ENCODE results near the gene ACBD6. TPM values are rescaled to one million over a fixed set of nuclear protein-coding genes. Genes with fewer than 3 reads are reported as not detected.

ACBD6 gene
- total RNA-seq, 1 experiment from 2014 or later: 73.6 TPM

GRCh38 chr1:180542113-180542837 is 39.9 kb upstream of the ACBD6 start:
- H3K9me3 Mint-ChIP-seq (ENCODE audit: low read depth, unreplicated experiment): no peaks in the 10 kb centered on the region
- H3K4me1 Mint-ChIP-seq (ENCODE audit: low read depth, unreplicated experiment): no peaks in the 10 kb centered on the region
- intact Hi-C loops (cut with micrococcal nuclease; ENCODE audit: unreplicated experiment): no loop called here
- TF ChIP-seq, protein P1, sequence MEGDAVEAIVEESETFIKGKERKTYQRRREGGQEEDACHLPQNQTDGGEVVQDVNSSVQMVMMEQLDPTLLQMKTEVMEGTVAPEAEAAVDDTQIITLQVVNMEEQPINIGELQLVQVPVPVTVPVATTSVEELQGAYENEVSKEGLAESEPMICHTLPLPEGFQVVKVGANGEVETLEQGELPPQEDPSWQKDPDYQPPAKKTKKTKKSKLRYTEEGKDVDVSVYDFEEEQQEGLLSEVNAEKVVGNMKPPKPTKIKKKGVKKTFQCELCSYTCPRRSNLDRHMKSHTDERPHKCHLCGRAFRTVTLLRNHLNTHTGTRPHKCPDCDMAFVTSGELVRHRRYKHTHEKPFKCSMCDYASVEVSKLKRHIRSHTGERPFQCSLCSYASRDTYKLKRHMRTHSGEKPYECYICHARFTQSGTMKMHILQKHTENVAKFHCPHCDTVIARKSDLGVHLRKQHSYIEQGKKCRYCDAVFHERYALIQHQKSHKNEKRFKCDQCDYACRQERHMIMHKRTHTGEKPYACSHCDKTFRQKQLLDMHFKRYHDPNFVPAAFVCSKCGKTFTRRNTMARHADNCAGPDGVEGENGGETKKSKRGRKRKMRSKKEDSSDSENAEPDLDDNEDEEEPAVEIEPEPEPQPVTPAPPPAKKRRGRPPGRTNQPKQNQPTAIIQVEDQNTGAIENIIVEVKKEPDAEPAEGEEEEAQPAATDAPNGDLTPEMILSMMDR (IDR thresholded peaks at IDR 0.05; ENCODE audit: unreplicated experiment): no peak
- H3K27me3 Mint-ChIP-seq (ENCODE audit: unreplicated experiment): no peaks in the 10 kb centered on the region
- no TSS peak for BruUV-seq (replicated peaks)
- no peak overlapping the region for H3K4me3 Mint-ChIP-seq (ENCODE audit: low read depth, unreplicated experiment)
- no peaks in the 10 kb centered on the region for H3K36me3 Mint-ChIP-seq (ENCODE audit: insufficient read depth, unreplicated experiment)
- H3K27ac Mint-ChIP-seq (ENCODE audit: unreplicated experiment): no peak overlapping the region
- CTCF ChIA-PET: no interaction called here
- no peak for DNase-seq

DNA sequence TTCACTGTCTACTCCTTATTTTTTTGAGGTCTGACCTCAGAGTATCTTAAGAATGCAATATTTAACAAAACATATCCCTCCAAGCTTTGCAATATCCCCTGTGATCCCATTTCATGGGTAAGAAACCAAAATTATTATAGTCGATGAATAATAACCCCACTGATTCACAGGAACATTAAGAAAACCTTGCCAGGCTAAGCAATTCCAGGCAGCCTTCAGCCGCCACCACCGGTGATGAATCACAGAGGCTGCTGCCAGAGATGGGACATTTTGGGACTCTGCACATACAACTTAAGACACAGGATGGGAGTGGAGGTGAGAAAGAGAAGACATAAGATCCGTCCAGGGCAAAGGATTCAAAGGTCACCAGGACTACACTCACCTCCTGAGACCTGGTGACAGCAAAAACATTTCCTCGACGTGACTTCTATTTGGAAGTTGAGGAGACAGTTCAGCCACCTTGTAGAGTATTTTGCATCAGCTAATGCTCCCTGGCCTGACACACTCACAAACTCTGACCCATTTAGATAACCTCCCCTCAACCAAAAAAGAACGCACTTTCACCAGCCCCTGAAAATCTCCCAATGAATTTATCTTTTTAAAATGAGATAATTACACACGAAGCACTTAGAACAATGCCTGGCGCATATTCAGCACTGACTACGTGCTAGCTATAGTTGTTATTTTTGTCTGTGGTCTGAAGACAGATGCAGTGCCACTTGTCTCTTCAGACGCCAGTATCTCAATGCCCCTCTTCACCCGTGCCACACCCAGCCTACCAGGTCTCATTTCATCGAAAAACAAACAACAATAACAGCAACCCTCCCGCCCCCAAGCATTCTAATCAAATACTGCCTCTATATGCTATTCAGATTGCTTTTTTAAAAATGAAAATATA is 38.6 kb upstream of the ACBD6 start:
- no peaks in the 10 kb centered on the region for H3K9me3 Mint-ChIP-seq (ENCODE audit: low read depth, unreplicated experiment)
- H3K36me3 Mint-ChIP-seq (ENCODE audit: insufficient read depth, unreplicated experiment): no peaks in the 10 kb centered on the region
- CTCF ChIA-PET: no interaction called here
- no peak overlapping the region for H3K4me3 Mint-ChIP-seq (ENCODE audit: low read depth, unreplicated experiment)
- H3K4me1 Mint-ChIP-seq (ENCODE audit: low read depth, unreplicated experiment): no peaks in the 10 kb centered on the region
- TF ChIP-seq, protein P1 (IDR thresholded peaks at IDR 0.05; ENCODE audit: unreplicated experiment): no peak
- no peak for DNase-seq
- intact Hi-C loops (cut with micrococcal nuclease; ENCODE audit: unreplicated experiment): no loop called here
- no peaks in the 10 kb centered on the region for H3K27me3 Mint-ChIP-seq (ENCODE audit: unreplicated experiment)
- H3K27ac Mint-ChIP-seq (ENCODE audit: unreplicated experiment): no peak overlapping the region
- BruUV-seq (replicated peaks): no TSS peak

DNA sequence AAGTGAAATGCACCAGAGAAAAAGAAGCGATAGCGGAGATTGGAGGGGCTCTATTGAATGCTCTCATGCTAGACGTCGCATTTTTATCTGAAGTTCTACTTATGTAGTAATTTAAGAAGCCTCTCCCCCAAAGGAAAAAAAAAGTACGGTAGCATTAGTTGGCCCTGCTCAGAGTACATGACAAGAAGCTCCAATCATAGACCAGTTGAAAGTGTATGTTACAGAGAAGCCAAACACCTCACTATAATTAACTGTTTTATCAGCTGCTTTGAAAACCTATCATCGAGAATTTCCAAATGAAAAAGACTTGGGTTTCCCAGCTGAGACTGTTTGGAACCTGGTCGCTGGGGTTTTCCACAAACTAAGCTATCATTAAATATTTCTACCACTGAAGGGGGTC is 36.8 kb upstream of the ACBD6 start:
- BruUV-seq (replicated peaks): no TSS peak
- CTCF ChIA-PET: no interaction called here
- no peaks in the 10 kb centered on the region for H3K36me3 Mint-ChIP-seq (ENCODE audit: insufficient read depth, unreplicated experiment)
- H3K27ac Mint-ChIP-seq (ENCODE audit: unreplicated experiment): no peak overlapping the region
- H3K9me3 Mint-ChIP-seq (ENCODE audit: low read depth, unreplicated experiment): no peaks in the 10 kb centered on the region
- no peaks in the 10 kb centered on the region for H3K27me3 Mint-ChIP-seq (ENCODE audit: unreplicated experiment)
- TF ChIP-seq, protein P1 (IDR thresholded peaks at IDR 0.05; ENCODE audit: unreplicated experiment): no peak
- no peak for DNase-seq
- no peaks in the 10 kb centered on the region for H3K4me1 Mint-ChIP-seq (ENCODE audit: low read depth, unreplicated experiment)
- no peak overlapping the region for H3K4me3 Mint-ChIP-seq (ENCODE audit: low read depth, unreplicated experiment)
- intact Hi-C loops (cut with micrococcal nuclease; ENCODE audit: unreplicated experiment): no loop called here

- CTCF ChIA-PET: interaction anchor here (0.6 kb wide), 1 partner anchor 306 kb away, joined by 3 read pairs; no protein-coding TSS in a partner anchor
- H3K4me1 Mint-ChIP-seq (ENCODE audit: low read depth, unreplicated experiment): no peaks in the 10 kb centered on the region
- no peaks in the 10 kb centered on the region for H3K27me3 Mint-ChIP-seq (ENCODE audit: unreplicated experiment)
- no peak overlapping the region for H3K27ac Mint-ChIP-seq (ENCODE audit: unreplicated experiment)
- no peak for DNase-seq
- intact Hi-C loops (cut with micrococcal nuclease; ENCODE audit: unreplicated experiment): no loop called here
- TF ChIP-seq, protein P1 (IDR thresholded peaks at IDR 0.05; ENCODE audit: unreplicated experiment): no peak
- no peaks in the 10 kb centered on the region for H3K36me3 Mint-ChIP-seq (ENCODE audit: insufficient read depth, unreplicated experiment)
- H3K9me3 Mint-ChIP-seq (ENCODE audit: low read depth, unreplicated experiment): no peaks in the 10 kb centered on the region
- BruUV-seq (replicated peaks): no TSS peak
- no peak overlapping the region for H3K4me3 Mint-ChIP-seq (ENCODE audit: low read depth, unreplicated experiment)
These were observed 34.5 kb upstream of the ACBD6 start for GRCh38 chr1:180536821-180537372.
